Upper lobe of left lung (tissue), 4 donors: ENCODE measurements around the gene ERF.

Experiments
- CTCF ChIP-seq, 6 experiments: fragments of 450-650 bp in 4 of 6; fragments of 200-600 bp in 2 of 6; sonication (generic) in 2 of 6; IDR thresholded peaks; one replicate each; pipeline ENCODE4 v1.5.1; 2016 to 2019; ENCODE audit warnings: antibody characterized with exemption in 6 of 6
- POLR2A ChIP-seq, 4 donors: fragments of 450-650 bp; IDR thresholded peaks; one replicate each; pipeline ENCODE4 v1.5.1; 2016 to 2017; ENCODE audit warnings: antibody characterized with exemption in 4 of 4, mild to moderate bottlenecking in 2 of 4

GRCh38 chr19:42228641-42229040 is 26.3 kb downstream of the ERF start:
- no peak for TF ChIP-seq POLR2A (IDR thresholded peaks at IDR 0.05)
- TF ChIP-seq CTCF (IDR thresholded peaks at IDR 0.05) = no peak
